GM12878 (cell line): Measurements from ENCODE around the gene DCLRE1B. TPM values are rescaled to one million over a fixed set of nuclear protein-coding genes. Genes with fewer than 3 reads are reported as not detected.

Experiments used
- ATAC-seq: fragments of 200-7000 bp; cut with Tn5 transposase; 3 replicates; pipeline ENCODE4 v1.9.1; 2020; ENCODE audit warnings: mild to moderate bottlenecking, moderate library complexity
- BruUV-seq: library from RNA; stranded (reverse); fragments of 400-500 nt; replicated peaks from 2 replicates; lab custom pipeline; 2021; lab: Mats Ljungman, UMichigan
- CTCF ChIA-PET: fragments of 300-600 bp; sonication (Branson Sonifier 250); formaldehyde crosslinking; extraction: SDS; loops from one replicate; lab custom pipeline; 2021; ENCODE audit warnings: inconsistent platforms; lab: Yijun Ruan, JAX
- POLR2A ChIA-PET: fragments of 350-600 bp; formaldehyde crosslinking; extraction: SDS; loops from one replicate; lab custom pipeline; 2021; ENCODE audit warnings: inconsistent platforms; lab: Charles Lee
- RAD21 ChIA-PET: fragments of 300-600 bp; sonication (Branson Sonifier 250); formaldehyde crosslinking; loops from one replicate; lab custom pipeline; 2023; ENCODE audit warnings: antibody characterized with exemption; ENCODE audit not compliant: unreplicated experiment; lab: Charles Lee
- SMC1A ChIA-PET: fragments of 300-600 bp; sonication (Branson Sonifier 250); formaldehyde crosslinking; loops from one replicate; lab custom pipeline; 2023; ENCODE audit not compliant: unreplicated experiment, uncharacterized antibody; lab: Charles Lee
- DNase-seq: peaks from one replicate; pipeline ENCODE4 v3.0.0-alpha.2; 2011; ENCODE audit warnings: low read depth, low spot score
- FAIRE-seq: peaks from 3 replicates; lab custom pipeline; 2011; peaks lifted over from hg19 to GRCh38; lab: Jason Lieb, UNC
- H2AFZ ChIP-seq: 2 replicates; pipeline ENCODE4 v1.6.0; 2011; ENCODE audit warnings: low read depth, low read length, control low read depth; ENCODE audit not compliant: control insufficient read depth
- H3K27ac ChIP-seq: 2 replicates; pipeline ENCODE4 v1.5.1; 2011; ENCODE audit warnings: control low read depth; ENCODE audit not compliant: control insufficient read depth, insufficient read depth
- H3K27me3 ChIP-seq, 2 experiments: replicated peaks in 1 of 2; 2 replicates each; pipeline versions ENCODE4 v1.6.0 to v1.6.1; 2011; ENCODE audit warnings: low read length in 1 of 2; ENCODE audit not compliant: control insufficient read depth in 2 of 2, insufficient read depth in 2 of 2
- H3K36me3 ChIP-seq, 2 experiments: 2 replicates each; pipeline ENCODE4 v1.5.1; 2011; ENCODE audit warnings: low read length in 1 of 2; ENCODE audit not compliant: control insufficient read depth in 2 of 2, insufficient read depth in 2 of 2
- H3K4me1 ChIP-seq: 2 replicates; pipeline ENCODE4 v1.6.1; 2011; ENCODE audit warnings: mild to moderate bottlenecking, low read length, moderate library complexity, mixed read lengths; ENCODE audit not compliant: control insufficient read depth, insufficient read depth
- H3K4me2 ChIP-seq: 2 replicates; pipeline ENCODE4 v1.6.0; 2011; ENCODE audit warnings: control low read depth; ENCODE audit not compliant: control insufficient read depth, insufficient read depth
- H3K4me3 ChIP-seq: fragments of 200-600 bp; sonication (generic); 2 replicates; pipeline ENCODE4 v1.5.1; 2016
- H3K79me2 ChIP-seq: 2 replicates; pipeline ENCODE4 v1.6.0; 2011; ENCODE audit warnings: low read length; ENCODE audit not compliant: control insufficient read depth, insufficient read depth
- H3K9ac ChIP-seq: 2 replicates; pipeline ENCODE4 v1.8.0; 2011; ENCODE audit warnings: low read length, control low read depth, mixed read lengths; ENCODE audit not compliant: control insufficient read depth, insufficient read depth
- H3K9me3 ChIP-seq: replicated peaks from 3 replicates; pipeline ENCODE4 v1.5.1; 2011; ENCODE audit warnings: mild to moderate bottlenecking, low read length; ENCODE audit not compliant: control insufficient read depth, insufficient read depth
- H4K20me1 ChIP-seq: 2 replicates; pipeline ENCODE4 v1.6.0; 2011; ENCODE audit not compliant: control insufficient read depth, insufficient read depth
- BHLHE40 ChIP-seq, 2 experiments: fragments of 450-650 bp in 1 of 2; IDR thresholded peaks; 2 replicates each; pipeline ENCODE4 v1.6.1; 2011 to 2017; ENCODE audit warnings: low read depth in 2 of 2, borderline replicate concordance in 1 of 2, improper control_type of control experiment in 1 of 2, low read length in 1 of 2, mild to moderate bottlenecking in 1 of 2
- BRCA1 ChIP-seq: IDR thresholded peaks from 2 replicates; pipeline ENCODE4 v1.6.1; 2011; ENCODE audit warnings: low read depth, low read length, improper control_type of control experiment
- ESRRA ChIP-seq: IDR thresholded peaks from 2 replicates; pipeline ENCODE4 v1.6.1; 2012; ENCODE audit warnings: mild to moderate bottlenecking, low read length, improper control_type of control experiment
- EZH2 ChIP-seq: IDR thresholded peaks from 2 replicates; pipeline ENCODE4 v1.6.1; 2012; ENCODE audit warnings: low read depth, mild to moderate bottlenecking, control low read depth, inconsistent platforms, low read length, borderline replicate concordance; ENCODE audit not compliant: control insufficient read depth
- GABPA ChIP-seq: IDR thresholded peaks from 2 replicates; pipeline ENCODE4 v1.6.1; 2014; ENCODE audit warnings: antibody characterized with exemption, low read depth, mild to moderate bottlenecking, inconsistent platforms
- KDM1A ChIP-seq: fragments of 200-600 bp; sonication (generic); IDR thresholded peaks from 2 replicates; pipeline ENCODE4 v1.6.1; 2016; ENCODE audit warnings: borderline replicate concordance
- MEF2A ChIP-seq: IDR thresholded peaks from 2 replicates; pipeline ENCODE4 v1.6.1; 2011; ENCODE audit warnings: low read depth, mild to moderate bottlenecking, low read length, moderate library complexity; ENCODE audit not compliant: insufficient read depth
- MTA3 ChIP-seq: IDR thresholded peaks from 2 replicates; pipeline ENCODE4 v1.6.1; 2012; ENCODE audit warnings: low read length, inconsistent platforms, borderline replicate concordance
- NFXL1 ChIP-seq: fragments of 450-650 bp; IDR thresholded peaks from 2 replicates; pipeline ENCODE4 v1.6.1; 2017; ENCODE audit warnings: antibody characterized with exemption, mild to moderate bottlenecking, borderline replicate concordance
- POLR2AphosphoS2 ChIP-seq: IDR thresholded peaks from 2 replicates; pipeline ENCODE4 v1.6.1; 2011; ENCODE audit warnings: low read depth, mild to moderate bottlenecking, low read length, improper control_type of control experiment, moderate library complexity
- SIN3A ChIP-seq: IDR thresholded peaks from 2 replicates; pipeline ENCODE4 v1.6.1; 2012; ENCODE audit warnings: low read depth, low read length, improper control_type of control experiment
- STAT1 ChIP-seq: fragments of 450-650 bp; conservative IDR thresholded peaks from 2 replicates; pipeline ENCODE4 v1.6.1; 2014; ENCODE audit warnings: antibody characterized with exemption, mild to moderate bottlenecking
- STAT3 ChIP-seq: IDR thresholded peaks from 2 replicates; pipeline ENCODE4 v1.6.1; 2011; ENCODE audit warnings: low read depth, low read length, improper control_type of control experiment
- TCF3 ChIP-seq: IDR thresholded peaks from 2 replicates; pipeline ENCODE4 v1.6.1; 2012; ENCODE audit warnings: low read depth, mild to moderate bottlenecking, low read length, borderline replicate concordance; ENCODE audit not compliant: insufficient read depth
- TCF7 ChIP-seq: IDR thresholded peaks from 2 replicates; pipeline ENCODE4 v1.6.1; 2014; ENCODE audit warnings: antibody characterized with exemption, borderline replicate concordance
- ZSCAN29 ChIP-seq: fragments of 450-650 bp; IDR thresholded peaks from 2 replicates; pipeline ENCODE4 v1.6.1; 2017; ENCODE audit warnings: mild to moderate bottlenecking, moderate library complexity
- ZZZ3 ChIP-seq: IDR thresholded peaks from 2 replicates; pipeline ENCODE4 v1.6.1; 2011; ENCODE audit warnings: low read depth; ENCODE audit not compliant: control insufficient read depth, insufficient read length
- WGBS: methylation state at CpG from one replicate; pipeline ENCODE4 v1.1.6; 2016; ENCODE audit warnings: low lambda C conversion rate; ENCODE audit not compliant: insufficient replicate concordance, insufficient coverage; ENCODE audit errors: missing lambda C conversion rate; 5-methylcytosine and 5-hydroxymethylcytosine counted together
- in situ Hi-C: fragments of 300-500 bp; cut with MboI; formaldehyde crosslinking; loops from 9 replicates; pipeline ENCODE4 v1.14.3; 2018; ENCODE audit warnings: mixed read lengths
- intact Hi-C: fragments of 100-400 bp; cut with micrococcal nuclease; formaldehyde crosslinking; loops from one replicate; pipeline ENCODE4 v1.14.2; 2022; ENCODE audit not compliant: unreplicated experiment
- polyA plus RNA-seq, 11 experiments: library from polyadenylated mRNA; depleted of rRNA in 4 of 11; unstranded in 6 of 11; stranded (reverse) in 5 of 11; fragments of >200 nt; fragmentation: Nextera tagmentation in 4 of 11; fragmentation: Illumina TruSeq in 1 of 11; extraction: Ambion mirVana in 4 of 11; extraction: Trizol in 1 of 11; gene quantifications; 1 replicate in 1 of 11; 2 replicates in 10 of 11; pipeline versions ENCODE4 v1.2.1 to v1.2.3, GENCODE V29; 2011 to 2016; ENCODE audit warnings: inconsistent platforms in 2 of 11, missing spikeins in 2 of 11, low read depth in 1 of 11
- total RNA-seq, 4 experiments: library from RNA; depleted of rRNA in 3 of 4; stranded (reverse); fragments of >200 nt in 3 of 4; fragmentation: Illumina TruSeq in 1 of 4; extraction: Trizol in 1 of 4; gene quantifications; 2 replicates each; pipeline versions ENCODE4 v1.2.1 to v1.2.3, GENCODE V29; 2013 to 2021
- TF ChIP-seq, protein P1 (sequence below): fragments of 450-650 bp; IDR thresholded peaks from 2 replicates; pipeline ENCODE4 v1.6.1; 2017; ENCODE audit warnings: antibody characterized with exemption, mild to moderate bottlenecking, moderate library complexity
- TF ChIP-seq, protein P2 (sequence below): fragments of 450-650 bp; IDR thresholded peaks from 2 replicates; pipeline ENCODE4 v1.6.1; 2017; ENCODE audit warnings: borderline replicate concordance

DCLRE1B gene
- total and polyA plus RNA-seq, 10 of the 15 experiments (the other 5 are each of a cell fraction or from before 2014, with no cell fraction given): 5.4 to 18.3 (median 13.4) TPM

DNA sequence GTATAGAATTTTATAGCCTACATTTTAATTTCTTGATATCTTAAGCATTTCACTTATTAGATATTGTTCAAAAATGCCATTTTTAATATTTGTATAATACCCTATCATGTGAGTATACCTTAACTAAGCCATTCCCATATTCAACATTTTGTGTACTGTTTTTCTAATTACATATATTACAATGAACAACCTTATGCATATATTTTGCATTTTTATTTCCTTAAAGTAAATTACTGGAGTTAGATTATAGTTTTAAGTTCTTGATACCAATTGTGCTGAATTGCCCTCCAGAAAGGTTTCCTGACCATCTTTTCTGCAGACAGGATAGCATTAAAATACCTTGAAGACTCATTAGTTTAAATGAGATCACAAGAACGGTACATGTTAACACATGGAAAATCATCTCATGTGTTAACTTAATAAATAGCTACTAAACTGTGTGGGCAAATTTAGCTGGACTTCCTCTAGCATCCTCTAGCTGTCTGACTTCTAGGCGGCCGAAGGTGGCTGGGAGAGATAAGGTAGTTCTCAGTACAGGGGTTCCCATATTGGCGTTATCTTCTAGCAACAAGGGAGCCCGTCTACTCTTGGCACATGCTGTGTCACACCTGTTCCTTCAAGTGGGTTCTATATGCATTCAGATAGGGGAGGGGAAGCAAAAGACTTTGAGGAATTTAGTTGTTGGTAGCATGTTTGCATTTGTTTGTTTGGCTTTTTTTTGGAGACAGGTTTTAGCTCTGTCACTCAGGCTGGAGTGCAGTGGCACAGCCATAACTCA lies 8.9 kb downstream of the DCLRE1B start:
- Histone ChIP-seq H2AFZ (peak overlapping the region; percentile 4; the same call in 1 of the 2 replicates), H3K9me3 (no peaks in the 10 kb centered on the region; the same call in 2 of the 3 replicates), H3K27ac (no peak overlapping the region), H3K27me3 (no peaks in the 10 kb centered on the region), H3K4me2 (no peak overlapping the region), H3K36me3 (peaks cover 4 to 10% of the 10 kb centered on the region in 2 experiments; a peak in 2 of 4 replicates), H3K79me2 (no peaks in the 10 kb centered on the region), H3K4me3 (no peak overlapping the region), H3K4me1 (no peaks in the 10 kb centered on the region), H3K9ac (no peak overlapping the region), H4K20me1 (no peaks in the 10 kb centered on the region)
- intact Hi-C loops (no loop called here), in situ Hi-C loops (no loop called here)
- WGBS: 87% methylated on average over 5 of the region's 5 CpGs
- ChIA-PET POLR2A (interaction anchor here (1.7 kb wide), 1 partner anchor 14 kb away, joined by 8 read pairs; no protein-coding TSS in a partner anchor), CTCF (interaction anchor here (1.0 to 2.2 kb wide), 3 partner anchors 15 to 78 kb away, joined by 3 to 7 read pairs (median 6); partner anchors contain the start of gene HIPK1), RAD21 (interaction anchor here (1.2 to 2.4 kb wide), 2 partner anchors 15 to 78 kb away, joined by 3 to 9 read pairs; partner anchors contain the start of gene HIPK1), SMC1A (interaction anchor here (1.5 to 1.6 kb wide), 2 partner anchors 10 to 15 kb away, joined by 5 read pairs; partner anchors contain the start of genes AP4B1 and HIPK1)
- FAIRE-seq (no peak), ATAC-seq (no peak), DNase-seq (no peak)
- BruUV-seq: no TSS peak
- TF ChIP-seq TCF7 (no peak), MEF2A (no peak), STAT3 (no peak), ZSCAN29 (no peak), NFXL1 (no peak), SIN3A (no peak), STAT1 (no peak), BHLHE40 (IDR thresholded peaks at IDR 0.05; ENCODE audit: borderline replicate concordance in 1 of 2, low read depth in 2 of 2, low read length in 1 of 2) (no peak), MTA3 (no peak), BRCA1 (no peak), POLR2AphosphoS2 (no peak), TCF3 (no peak), GABPA (no peak), KDM1A (no peak), EZH2 (no peak), ESRRA (no peak), ZZZ3 (no peak)
- TF ChIP-seq, protein P1, sequence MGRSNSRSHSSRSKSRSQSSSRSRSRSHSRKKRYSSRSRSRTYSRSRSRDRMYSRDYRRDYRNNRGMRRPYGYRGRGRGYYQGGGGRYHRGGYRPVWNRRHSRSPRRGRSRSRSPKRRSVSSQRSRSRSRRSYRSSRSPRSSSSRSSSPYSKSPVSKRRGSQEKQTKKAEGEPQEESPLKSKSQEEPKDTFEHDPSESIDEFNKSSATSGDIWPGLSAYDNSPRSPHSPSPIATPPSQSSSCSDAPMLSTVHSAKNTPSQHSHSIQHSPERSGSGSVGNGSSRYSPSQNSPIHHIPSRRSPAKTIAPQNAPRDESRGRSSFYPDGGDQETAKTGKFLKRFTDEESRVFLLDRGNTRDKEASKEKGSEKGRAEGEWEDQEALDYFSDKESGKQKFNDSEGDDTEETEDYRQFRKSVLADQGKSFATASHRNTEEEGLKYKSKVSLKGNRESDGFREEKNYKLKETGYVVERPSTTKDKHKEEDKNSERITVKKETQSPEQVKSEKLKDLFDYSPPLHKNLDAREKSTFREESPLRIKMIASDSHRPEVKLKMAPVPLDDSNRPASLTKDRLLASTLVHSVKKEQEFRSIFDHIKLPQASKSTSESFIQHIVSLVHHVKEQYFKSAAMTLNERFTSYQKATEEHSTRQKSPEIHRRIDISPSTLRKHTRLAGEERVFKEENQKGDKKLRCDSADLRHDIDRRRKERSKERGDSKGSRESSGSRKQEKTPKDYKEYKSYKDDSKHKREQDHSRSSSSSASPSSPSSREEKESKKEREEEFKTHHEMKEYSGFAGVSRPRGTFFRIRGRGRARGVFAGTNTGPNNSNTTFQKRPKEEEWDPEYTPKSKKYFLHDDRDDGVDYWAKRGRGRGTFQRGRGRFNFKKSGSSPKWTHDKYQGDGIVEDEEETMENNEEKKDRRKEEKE: no peak
- TF ChIP-seq, protein P2, sequence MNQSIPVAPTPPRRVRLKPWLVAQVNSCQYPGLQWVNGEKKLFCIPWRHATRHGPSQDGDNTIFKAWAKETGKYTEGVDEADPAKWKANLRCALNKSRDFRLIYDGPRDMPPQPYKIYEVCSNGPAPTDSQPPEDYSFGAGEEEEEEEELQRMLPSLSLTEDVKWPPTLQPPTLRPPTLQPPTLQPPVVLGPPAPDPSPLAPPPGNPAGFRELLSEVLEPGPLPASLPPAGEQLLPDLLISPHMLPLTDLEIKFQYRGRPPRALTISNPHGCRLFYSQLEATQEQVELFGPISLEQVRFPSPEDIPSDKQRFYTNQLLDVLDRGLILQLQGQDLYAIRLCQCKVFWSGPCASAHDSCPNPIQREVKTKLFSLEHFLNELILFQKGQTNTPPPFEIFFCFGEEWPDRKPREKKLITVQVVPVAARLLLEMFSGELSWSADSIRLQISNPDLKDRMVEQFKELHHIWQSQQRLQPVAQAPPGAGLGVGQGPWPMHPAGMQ: no peak
